ENCODE measurements around the gene CHRM2.

The CHRM2 gene

DNA sequence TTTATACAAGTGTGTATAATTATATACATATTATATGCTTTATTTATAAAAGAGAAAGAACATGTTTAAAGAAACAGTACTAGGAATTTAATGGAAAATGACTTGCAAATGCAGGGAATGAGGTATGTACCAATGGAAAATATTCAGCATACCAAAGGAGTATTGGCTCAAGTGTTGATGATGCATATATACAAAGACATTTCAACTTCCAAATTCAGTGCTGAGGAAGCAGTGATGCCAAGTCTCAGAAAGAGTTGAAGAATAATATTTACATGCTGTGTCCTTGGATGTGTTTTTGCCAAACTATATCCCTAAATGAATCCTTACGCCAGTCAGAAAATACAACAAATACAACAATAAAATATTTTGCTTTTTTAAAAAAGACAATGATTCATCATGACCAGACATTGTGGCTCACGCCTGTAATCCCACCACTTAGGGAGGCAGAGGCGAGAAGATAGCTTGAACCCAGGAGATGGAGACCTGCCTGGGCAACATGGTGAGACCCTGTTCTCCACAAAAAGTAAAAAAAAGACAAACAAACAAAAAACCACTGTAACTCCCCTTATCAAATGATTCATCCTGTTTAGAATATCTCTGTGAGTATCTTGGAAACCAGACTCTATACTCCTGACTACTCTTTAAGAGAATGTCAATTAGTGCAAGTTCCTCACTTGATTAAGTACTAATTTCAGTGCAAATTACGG lies 157.2 kb downstream of the CHRM2 start:
- DNase-seq (ENCODE audit: low spot score), result no peak

DNA sequence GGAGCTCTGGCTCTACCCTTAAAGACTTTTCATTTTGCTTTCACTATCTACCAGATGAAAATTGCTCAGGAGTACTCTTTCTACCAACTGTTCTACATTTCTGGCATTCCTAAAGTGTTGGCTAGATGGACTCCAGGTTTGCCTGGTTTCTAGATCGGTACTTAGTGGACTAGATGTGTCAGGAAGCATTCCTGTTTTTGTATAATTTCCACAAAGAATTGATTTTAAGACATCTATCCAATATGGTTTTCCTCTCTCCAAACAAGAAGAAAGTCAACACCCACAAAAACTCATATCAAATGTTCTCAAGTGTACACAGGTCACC lies 157.7 kb downstream of the CHRM2 start:
- no peak for DNase-seq (ENCODE audit: low spot score)

DNA sequence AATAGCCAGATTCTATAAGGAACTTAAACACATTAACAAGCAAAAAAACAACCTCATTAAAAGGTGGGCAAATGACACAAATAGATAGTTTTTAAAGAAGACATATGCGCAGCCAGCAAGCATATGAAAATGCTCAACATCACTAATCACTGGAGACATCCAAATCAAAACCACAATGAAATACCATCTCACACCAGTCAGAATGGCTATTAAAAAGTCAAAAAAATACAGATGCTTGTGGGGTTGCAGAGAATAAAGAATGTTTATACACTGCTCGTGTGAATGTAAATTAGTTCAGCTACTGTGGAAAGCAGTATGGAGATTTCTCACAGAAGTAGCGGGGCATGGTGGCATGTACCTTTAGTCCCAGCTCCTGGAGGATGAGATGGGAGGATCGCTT lies 164.0 kb downstream of the CHRM2 start:
- DNase-seq (ENCODE audit: low spot score), result no peak

DNA sequence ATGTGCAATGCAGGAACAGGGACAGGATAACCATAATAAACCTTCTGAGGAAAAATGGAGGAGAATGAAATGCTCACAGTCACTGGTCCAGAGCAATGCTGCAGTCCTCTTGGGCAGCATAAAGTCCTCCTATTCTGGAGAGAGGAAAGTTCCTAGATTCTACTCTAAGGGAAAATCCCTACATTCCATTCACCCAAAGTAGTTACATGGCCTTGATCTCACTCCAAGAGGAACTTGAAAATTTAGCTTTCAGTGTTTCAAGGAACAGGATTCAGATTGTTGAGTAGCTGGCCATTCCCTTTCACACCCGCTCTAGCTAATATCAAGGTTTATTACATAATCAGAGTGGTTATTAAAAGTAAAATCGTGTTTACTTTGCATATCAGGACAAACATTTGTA lies 168.3 kb downstream of the CHRM2 start:
- no peak for DNase-seq (ENCODE audit: low spot score)

DNA sequence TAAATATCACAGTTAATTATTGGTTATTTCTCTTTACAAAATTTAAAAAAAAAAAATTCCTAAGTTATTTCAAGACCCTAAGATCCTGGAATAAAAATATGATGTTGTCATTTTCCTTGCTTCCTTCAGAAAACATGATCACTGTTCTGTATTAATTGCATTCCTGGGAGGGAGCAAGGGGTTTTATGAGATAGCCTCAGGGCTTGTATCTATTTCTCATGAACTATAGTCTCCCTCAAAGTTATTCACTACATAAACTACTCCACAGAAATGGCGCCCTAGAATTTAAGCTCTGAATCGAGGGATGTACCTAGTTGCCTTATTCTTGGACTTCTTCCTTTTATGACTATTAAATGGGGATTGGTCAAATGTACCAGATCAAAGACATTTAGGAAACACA lies 170.3 kb downstream of the CHRM2 start:
- DNase-seq (ENCODE audit: low spot score), result no peak

DNA sequence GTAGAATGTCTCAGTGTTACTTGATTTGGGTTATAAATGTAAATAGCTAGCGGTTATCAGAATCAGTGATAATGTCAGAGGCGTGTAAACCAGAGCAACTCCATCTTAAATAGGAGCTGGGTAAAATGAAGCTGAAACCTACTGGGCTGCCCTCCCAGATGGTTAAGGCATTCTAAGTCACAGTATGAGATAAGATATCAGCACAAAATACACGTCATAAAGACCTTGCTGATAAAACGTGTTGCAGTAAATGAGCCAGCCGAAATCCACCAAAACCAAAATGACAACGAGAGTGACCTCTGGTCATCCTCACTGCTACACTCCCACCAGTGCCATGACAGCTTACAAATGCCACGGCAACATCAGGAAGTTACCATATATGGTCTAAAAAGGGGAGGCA lies 172.3 kb downstream of the CHRM2 start:
- DNase-seq (ENCODE audit: low spot score), result no peak

DNA sequence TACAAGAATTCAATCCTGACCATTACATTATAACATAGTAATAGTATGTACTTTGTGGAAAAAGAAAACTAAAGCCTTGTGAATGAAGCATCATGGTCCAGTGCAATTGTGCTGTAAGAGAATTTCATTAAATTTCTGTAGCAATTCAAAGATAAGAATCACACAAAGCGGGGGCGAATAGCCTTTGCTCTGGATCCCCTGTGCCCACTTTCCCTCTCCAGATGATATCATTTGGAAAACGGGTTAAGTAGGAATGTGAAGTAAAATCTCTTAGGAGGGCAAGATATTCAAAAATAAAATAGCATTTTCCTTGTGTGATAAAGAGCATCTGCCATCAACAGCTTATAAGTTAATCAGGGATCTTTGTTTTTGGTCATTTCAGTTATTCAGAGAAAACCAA lies 177.1 kb downstream of the CHRM2 start:
- no peak for DNase-seq (ENCODE audit: low spot score)

DNA sequence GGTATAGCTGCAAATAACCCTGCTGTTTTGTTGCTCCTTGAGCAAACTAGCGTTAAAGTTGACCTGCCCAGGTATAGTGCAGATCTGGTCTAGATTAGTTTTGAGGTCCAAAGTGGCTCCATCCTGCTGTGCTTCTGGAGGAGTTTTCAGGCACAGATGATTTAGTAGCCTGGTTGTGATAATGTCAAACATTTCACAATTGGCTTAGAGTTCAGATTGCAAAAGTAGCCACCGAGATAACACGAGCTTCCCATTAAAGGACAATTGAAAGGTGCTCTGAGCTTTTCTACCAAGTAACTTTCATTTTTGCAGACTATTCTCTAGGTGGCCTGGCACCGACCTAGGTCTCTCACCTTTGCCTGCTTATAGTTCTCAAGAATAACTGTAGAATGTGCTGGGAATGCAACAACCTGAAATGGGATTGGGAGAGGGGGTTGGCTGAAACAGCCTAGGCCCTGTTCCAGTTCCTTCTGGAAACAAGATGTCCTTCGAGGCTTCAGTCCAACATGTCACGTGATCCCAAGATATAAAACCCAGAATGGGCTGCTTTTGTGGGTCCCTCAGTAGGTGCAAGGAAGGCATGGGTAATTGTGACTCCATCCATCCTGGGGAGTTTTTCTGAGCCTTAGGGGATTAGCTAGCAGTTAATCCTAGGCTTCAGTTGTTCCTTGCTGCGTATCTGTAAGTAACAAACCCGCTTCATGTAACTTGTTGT lies 201.0 kb downstream of the CHRM2 start:
- DNase-seq (ENCODE audit: low spot score), result no peak
